ENCODE results near the gene HAPLN3.

HAPLN3 gene

DNA sequence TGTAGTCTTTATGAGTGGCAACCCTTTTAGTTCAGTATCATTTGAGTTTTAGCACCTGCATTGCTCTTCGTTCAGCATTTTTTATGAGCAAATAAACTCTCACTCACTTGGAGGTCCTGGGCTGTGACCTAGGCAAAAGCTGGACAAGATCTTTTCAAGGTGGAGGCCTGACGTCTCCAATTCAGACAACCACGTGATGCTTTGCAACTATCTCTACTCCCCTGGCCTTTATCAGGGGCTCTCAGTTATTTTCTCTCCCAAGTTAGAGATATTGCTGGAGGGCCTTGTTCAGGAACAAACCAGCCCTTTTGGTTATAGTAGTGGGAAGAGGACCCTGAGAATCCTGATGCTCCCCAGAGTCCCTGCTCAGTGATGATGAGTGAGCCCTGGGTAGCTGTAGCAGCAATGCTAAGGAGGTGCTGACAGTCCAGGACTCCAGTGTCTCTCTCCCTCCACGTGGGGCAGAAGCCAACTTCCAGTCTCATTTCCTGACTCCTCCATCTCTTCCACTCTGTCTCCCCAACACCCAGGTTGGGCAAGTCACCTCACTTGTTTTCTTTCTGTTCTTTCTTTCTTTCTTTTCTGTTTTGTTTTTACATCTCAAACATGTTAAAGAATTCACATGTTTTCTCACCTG is 30.4 kb downstream of the HAPLN3 start:
- no peak for DNase-seq (ENCODE audit: low read depth in 2 of 2)

DNA sequence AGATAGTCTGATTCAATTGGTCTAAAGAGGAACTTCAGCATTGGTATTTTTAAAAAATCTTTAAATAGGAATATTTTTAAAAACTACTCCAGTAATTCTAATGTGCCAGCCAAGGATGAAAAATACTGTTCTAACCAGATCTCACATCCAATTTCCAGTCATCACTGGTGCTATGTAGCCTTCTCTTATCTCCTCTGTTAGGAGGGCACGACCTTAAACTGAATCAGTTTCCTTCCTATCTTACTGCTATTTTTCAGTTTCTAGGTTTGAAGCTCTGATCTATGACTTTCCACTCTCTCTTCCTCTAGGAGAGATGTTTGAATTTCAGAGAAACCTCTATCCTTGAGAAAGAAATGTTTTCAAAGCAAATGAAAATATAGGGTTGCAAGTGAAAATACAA is 31.9 kb downstream of the HAPLN3 start:
- no peak for DNase-seq (ENCODE audit: low read depth in 2 of 2)

DNA sequence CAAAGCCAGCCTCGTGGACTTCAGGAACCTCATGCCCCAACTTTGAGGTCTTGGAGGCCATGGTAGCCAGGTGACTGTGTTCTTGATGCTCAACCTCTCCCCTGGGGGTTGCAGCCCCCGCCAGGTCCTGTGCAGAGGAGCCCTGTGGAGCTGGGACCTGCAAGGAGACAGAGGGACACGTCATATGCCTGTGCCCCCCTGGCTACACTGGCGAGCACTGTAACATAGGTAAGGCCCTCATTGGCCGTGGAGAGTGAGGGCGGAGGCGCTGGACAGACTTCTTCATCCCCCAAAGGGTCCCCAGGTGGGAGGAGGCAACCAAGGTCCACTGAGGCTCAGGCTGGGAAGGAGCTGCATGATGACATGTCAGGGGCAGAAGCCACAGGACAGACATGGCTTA is 35.1 kb downstream of the HAPLN3 start:
- DNase-seq (ENCODE audit: low read depth in 2 of 2), result no peak

DNA sequence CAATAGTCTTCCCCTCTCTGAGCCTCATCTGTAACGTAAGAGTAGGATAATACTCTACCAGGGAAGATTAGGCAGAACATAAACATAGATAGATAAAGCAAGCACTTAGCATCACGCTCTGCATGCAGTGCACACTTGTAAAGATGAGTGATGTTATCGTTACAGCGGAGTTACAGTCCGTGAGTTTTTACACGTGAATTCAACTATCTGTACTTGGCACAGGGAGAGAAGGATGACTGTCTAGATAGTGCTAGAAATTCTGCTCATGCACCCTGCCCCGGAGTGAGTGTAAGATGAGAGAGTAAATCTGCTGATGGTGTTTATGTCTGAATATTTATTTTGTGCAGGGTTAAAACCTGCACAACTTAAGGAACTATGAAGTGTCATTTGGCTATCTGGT is 35.8 kb downstream of the HAPLN3 start:
- no peak for DNase-seq (ENCODE audit: low read depth in 2 of 2)

DNA sequence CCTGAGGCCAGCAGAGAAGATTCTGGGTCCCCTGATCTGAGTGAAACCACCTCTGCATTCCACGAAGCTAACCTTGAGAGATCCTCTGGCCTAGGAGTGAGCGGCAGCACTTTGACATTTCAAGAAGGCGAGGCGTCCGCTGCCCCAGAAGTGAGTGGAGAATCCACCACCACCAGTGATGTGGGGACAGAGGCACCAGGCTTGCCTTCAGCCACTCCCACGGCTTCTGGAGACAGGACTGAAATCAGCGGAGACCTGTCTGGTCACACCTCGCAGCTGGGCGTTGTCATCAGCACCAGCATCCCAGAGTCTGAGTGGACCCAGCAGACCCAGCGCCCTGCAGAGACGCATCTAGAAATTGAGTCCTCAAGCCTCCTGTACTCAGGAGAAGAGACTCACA is 36.4 kb downstream of the HAPLN3 start:
- DNase-seq (ENCODE audit: low read depth in 2 of 2), result no peak

DNA sequence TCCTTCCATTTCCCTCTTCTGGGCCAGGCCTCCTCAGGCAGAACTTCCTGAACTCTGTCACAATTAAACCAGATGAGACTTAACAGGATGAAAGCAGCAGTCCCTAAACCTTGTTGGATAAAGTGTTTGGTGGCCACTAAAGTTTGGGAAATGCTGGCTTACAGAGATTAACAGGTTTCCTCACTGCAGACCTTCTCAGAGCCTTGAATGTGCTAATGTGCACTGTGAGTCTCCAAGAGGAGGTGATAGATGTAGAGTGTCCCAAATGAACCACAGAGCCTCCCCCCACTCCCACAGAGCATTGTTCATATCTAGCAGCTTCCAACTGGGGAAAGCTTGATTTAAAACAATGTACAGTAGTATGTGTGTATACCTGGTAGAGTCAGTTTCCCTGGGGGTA is 42.9 kb downstream of the HAPLN3 start:
- DNase-seq (ENCODE audit: low read depth in 2 of 2), result no peak

DNA sequence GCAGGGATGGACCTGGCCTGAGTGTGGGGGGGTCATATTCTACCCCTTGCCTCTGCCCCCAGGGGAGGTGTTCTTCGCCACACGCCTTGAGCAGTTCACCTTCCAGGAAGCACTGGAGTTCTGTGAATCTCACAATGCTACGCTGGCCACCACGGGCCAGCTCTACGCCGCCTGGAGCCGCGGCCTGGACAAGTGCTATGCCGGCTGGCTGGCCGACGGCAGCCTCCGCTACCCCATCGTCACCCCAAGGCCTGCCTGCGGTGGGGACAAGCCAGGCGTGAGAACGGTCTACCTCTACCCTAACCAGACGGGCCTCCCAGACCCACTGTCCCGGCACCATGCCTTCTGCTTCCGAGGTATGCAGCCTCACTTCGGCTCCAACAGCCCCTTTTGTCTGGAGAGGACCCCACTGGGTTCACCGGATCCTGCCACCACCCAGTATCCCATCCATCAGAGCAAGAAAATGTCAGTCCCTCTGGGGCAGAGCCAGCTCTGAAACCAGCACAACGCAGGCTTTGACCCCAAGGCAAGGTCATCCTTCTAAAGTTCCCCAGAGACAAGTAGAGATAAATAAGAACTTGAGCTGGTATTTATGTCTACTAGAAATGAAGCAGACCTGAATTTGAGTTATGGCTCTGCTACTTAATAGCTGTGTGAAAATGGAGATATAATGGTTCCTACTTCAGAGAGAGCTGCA is 45.8 kb downstream of the HAPLN3 start:
- no peak for DNase-seq (ENCODE audit: low read depth in 2 of 2)

DNA sequence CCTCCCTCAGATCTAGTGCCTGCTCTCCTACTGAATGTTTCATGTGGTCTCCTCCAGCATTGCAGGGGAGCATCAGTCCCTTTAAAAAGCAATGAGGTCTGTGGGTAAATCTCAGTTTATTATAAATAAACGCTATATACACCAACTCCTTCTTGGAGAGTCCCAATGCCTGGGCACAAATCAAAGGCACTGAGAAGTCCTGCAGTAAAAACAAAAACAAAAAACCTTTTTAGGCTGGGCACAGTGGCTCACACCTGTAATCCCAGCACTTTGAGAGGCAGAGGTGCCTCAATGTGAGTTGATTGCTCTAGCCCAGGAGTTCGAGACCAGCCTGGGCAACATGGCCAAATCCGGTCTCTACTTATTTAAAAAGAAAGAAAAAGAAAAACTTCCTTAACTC is 47.1 kb downstream of the HAPLN3 start:
- DNase-seq (ENCODE audit: low read depth in 2 of 2), result no peak

DNA sequence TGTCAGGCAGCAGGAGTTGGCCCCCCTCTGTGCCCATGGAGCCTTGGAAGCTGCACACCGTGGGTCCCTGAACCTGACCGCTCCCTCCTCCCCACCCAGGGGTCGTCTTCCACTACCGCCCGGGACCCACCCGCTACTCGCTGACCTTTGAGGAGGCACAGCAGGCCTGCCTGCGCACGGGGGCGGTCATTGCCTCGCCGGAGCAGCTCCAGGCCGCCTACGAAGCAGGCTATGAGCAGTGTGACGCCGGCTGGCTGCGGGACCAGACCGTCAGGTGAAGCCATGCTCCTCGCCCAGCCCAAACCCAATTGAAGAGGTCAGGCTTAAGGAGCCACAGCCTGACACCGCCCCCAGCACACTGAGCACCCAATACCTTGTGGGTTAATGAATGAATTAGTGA is 48.2 kb downstream of the HAPLN3 start:
- no peak for DNase-seq (ENCODE audit: low read depth in 2 of 2)

DNA sequence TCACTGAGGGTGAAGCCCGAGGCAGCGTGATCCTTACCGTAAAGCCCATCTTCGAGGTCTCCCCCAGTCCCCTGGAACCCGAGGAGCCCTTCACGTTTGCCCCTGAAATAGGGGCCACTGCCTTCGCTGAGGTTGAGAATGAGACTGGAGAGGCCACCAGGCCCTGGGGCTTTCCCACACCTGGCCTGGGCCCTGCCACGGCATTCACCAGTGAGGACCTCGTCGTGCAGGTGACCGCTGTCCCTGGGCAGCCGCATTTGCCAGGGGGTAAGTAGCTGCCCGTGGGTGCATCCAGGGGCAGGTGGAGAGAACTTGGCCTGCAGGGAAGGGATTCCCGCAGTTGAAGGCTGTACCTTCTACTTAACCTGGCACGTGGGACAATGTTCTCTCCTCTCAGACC is 49.7 kb downstream of the HAPLN3 start:
- DNase-seq (ENCODE audit: low read depth in 2 of 2), result no peak

DNA sequence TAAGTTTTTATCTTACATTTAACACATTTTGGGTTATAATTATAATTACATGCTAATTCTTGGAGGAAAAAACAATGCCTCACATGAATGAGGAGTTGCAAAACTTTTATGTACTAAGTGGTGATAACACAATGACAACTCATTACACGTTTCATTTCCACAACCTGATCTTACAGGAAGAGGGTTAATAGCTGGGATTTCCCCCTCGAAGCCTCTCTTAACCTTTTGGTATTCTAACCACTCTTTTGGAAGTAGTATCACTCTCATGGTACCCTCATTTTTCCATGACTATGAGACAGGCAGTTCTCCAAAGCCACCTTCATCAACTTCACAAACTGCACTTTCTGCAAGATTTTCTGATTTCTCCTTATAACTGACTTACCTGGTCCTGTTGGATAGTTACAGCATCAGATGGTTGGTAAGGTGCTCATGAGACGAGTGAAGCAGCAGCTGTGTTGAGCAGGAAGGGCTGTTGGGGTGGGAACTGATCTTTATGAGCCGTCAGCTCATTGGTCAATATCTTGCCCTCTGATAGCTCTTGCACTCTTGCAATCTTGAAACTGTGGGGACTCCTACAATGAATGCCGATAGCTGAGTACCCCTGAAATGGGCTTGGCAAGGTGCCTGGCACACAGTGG is 50.5 kb downstream of the HAPLN3 start:
- no peak for DNase-seq (ENCODE audit: low read depth in 2 of 2)

DNA sequence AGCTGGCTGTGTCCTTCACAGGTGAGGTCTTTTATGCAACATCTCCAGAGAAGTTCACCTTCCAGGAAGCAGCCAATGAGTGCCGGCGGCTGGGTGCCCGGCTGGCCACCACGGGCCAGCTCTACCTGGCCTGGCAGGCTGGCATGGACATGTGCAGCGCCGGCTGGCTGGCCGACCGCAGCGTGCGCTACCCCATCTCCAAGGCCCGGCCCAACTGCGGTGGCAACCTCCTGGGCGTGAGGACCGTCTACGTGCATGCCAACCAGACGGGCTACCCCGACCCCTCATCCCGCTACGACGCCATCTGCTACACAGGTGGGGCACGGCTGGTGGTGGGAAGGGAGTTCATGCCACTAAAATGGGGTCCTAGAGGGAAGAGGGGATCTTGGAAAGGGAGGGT is 52.0 kb downstream of the HAPLN3 start:
- no peak for DNase-seq (ENCODE audit: low read depth in 2 of 2)

DNA sequence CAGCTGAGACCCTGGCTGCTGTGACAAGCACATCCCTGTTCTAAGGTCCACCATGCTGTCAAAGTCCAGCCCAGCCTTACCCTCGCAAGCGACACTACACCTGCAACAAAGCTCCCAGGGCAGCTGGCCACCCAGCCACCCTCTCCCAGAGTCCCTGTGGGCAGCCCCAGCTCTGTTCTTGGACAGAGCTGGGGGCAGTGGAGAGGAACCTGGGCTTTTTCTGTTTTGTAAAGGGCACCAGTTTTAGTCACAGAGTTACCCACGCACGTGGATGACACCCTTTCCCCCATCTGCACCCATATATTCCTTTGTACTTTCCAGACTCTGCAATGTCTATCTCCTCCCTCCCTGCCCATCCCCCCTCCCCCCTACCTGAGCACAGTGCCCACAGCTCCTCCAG is 53.2 kb downstream of the HAPLN3 start:
- DNase-seq (ENCODE audit: low read depth in 2 of 2), result no peak

DNA sequence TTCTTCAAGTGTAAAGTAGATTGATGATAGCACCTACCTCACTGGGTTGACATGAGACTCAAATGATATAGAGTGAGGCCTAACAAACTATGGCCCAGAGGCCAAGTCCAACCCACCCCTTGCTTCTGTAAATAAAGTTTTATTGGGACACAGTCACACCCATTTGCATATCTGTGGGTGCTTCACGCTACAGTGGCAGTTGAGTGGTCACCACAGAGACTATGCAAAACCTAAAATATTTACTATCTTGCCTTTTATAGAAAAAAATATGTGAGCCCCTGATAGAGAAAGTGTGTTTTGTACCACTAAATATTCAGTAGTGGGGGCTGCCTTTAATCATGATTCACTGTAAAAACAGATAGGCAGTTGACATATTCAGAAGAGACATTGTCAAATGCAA is 54.1 kb downstream of the HAPLN3 start:
- DNase-seq (ENCODE audit: low read depth in 2 of 2), result no peak

DNA sequence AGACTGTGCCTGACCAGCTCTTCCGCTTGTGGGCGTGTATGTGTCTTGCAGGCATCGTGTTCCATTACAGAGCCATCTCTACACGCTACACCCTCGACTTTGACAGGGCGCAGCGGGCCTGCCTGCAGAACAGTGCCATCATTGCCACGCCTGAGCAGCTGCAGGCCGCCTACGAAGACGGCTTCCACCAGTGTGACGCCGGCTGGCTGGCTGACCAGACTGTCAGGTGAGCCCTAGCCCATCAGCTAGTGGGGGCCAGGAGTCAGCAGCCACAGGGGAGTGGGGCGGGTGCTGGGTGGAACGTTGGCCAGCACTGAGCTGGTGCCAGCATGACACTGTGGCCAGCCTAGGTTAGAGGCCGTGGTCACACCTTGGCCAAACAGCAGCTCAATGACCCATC is 55.4 kb downstream of the HAPLN3 start:
- no peak for DNase-seq (ENCODE audit: low read depth in 2 of 2)

DNA sequence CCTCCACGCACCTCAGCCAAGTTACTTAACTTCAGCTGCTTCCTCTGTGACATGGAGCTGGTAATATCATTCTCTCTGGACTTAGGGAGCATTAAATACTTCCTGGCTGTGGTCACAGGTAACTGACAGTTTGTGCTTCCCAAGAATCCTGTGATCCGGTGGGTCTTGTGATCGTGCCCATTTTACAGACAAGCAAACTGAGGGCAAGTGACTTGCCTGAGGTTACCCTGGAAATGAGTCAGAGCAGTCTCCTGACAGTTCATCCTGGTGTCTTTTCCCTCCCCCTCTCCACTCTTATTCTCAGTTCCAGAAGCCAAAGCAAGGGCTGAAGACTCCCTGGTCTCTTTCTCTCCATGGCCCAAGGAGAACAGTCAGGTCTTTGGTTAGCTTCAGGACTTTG is 56.2 kb downstream of the HAPLN3 start:
- DNase-seq (ENCODE audit: low read depth in 2 of 2), result no peak

DNA sequence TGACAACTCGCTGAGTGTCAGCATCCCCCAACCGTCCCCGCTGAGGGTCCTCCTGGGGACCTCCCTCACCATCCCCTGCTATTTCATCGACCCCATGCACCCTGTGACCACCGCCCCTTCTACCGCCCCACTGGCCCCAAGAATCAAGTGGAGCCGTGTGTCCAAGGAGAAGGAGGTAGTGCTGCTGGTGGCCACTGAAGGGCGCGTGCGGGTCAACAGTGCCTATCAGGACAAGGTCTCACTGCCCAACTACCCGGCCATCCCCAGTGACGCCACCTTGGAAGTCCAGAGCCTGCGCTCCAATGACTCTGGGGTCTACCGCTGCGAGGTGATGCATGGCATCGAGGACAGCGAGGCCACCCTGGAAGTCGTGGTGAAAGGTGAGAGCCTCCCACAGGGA is 56.7 kb downstream of the HAPLN3 start:
- DNase-seq (ENCODE audit: low read depth in 2 of 2), result no peak

DNA sequence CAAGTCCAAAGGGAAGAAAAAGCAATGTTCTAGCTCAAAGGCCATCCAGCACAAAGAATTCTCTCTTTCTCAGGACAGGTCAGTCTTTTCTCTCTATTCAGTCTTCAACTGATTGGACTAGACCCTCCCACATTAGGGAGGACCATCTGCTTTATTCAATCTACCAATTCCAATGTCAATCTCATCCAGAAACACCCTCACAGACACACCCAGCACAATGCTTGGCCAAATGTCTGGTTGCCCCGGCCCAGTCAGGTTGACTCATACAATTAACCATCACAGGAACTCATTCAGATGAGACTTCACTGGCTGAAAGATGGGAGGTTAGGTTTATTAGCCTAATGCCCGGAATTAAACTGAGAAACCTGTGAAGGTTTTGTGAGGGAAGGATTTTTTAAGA is 59.7 kb downstream of the HAPLN3 start:
- no peak for DNase-seq (ENCODE audit: low read depth in 2 of 2)

DNA sequence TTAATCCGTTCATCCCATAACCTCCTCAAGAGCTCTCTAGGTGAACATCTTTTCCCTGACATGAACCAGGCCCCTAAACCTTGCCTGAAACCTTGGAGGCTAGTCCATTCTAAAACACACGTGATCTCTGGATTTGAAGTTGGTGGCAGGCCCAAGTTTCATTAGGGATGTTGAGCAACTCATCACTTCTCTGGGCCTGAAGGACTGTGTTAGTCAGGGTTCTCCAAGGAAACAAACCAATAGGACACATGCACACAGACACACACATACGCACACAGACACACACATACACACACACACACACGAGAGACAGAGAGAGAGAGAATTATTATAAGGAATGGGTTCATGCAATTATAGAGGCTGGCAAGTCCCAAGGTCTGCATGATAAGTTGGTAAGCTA is 60.2 kb downstream of the HAPLN3 start:
- no peak for DNase-seq (ENCODE audit: low read depth in 2 of 2)

DNA sequence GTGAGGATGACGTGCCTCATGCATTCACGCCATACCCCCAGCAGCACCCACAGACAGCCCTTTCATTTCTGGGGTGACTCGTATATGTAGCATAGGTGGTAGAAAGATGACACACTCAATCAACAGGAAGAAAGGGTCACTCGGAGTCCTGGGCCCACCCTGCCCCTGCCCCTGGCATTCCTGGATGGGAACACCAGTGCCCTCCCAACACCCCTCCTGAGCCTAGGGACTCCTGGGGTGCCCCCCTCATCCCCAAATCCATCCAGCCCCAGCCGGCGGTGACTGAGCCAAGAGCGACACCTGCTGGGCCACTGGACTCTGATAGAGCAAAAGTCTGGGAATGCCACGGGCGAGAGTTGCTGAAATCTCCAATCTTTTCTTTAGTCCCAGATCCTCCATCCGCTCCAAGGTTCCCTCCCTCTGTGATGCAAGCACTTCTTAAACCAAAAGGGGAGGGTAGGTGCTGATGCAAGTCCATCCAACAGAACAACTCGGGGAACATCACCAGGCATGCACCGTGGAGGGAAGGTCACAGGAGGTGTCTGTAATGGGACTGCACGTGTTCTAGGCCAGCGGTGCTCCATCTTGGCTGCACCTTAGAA is 61.0 kb downstream of the HAPLN3 start:
- DNase-seq (ENCODE audit: low read depth in 2 of 2), result peak; percentile 36 to 47

DNA sequence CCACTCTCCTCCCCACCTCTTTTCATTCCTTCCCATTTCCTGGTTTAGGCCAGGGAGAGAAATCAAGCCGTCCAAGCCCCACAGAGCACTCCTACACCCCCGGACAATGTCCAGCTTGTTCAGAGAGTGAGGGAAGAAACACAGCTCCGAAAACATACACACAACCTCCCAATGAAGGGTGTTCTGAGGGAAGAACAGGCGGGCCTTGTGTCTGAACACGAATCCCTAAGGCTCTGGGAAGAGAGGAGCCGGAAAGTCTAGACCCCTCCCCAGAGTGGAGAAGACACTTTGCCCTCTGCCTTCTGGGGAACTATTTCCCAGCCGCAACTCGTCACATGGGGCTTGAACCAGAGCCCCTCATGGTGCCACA is 61.6 kb downstream of the HAPLN3 start:
- DNase-seq (ENCODE audit: low read depth in 2 of 2), result no peak

DNA sequence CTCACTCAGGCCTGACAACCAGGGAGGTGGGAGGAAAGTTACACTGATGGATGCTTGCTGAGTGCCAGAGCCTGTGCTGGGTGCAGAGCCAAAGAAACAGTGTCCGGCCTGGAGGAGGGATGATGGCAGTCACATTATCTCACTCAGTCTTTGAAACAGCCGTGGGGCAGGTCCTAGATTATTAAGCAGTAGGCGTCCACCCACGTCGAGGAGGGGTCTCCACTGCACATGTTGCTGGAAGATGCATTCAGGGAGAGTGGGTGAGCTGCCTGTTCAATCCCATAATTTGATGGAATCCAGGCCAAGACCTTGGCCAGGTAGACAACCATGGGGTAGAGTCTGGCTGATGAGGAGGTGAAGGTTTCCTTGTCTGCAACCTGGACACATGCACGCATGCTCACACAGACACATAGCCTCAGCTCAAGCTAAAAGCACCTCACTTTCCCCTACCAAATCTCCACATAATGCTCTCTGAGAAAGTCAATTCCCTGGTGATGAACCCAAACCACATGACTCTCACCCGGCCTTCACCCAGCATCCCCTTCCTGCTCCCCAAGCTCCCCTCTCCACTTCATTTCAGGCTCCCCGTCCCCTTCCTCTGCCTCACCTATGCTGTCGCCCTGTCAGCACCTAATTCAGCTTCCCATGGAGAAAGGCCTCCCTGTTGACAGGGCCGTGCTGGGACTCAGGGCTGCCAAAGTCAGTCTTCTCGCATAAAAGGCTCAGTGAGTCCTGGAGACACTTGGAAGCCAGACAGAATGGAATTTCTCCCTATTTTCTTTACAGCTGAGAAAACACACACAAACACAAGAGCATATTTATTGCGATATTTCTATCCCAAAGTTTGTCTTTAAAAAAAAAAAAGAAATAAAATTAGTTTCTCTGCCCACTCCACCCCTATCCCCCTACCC is 62.3 kb downstream of the HAPLN3 start:
- no peak for DNase-seq (ENCODE audit: low read depth in 2 of 2)

All from fibroblast of skin of left quadriceps (primary cell).